HG02973 (cell line): ENCODE measurements around the gene AMER2.
A peak's percentile ranks its signal among the peaks of the same experiment; 100 is the strongest.

ENCODE experiments used
- ATAC-seq: cut with Tn5 transposase; IDR thresholded peaks from one replicate; pipeline ENCODE4 v1.9.1; 2021; ENCODE audit warnings: moderate library complexity; ENCODE audit not compliant: unreplicated experiment

The AMER2 gene

GRCh38 chr13:25153736-25154135, 18.4 kb downstream of the AMER2 start:
- no peak for ATAC-seq

GRCh38 chr13:25151626-25152195, 20.4 kb downstream of the AMER2 start:
- no peak for ATAC-seq

GRCh38 chr13:25149711-25150110, 22.4 kb downstream of the AMER2 start:
- no peak for ATAC-seq

- ATAC-seq, result no peak
Measured at GRCh38 chr13:25148402-25148771, 23.7 kb downstream of the AMER2 start.

GRCh38 chr13:25147638-25148401, 24.3 kb downstream of the AMER2 start:
- ATAC-seq, result peak; percentile 84

GRCh38 chr13:25143706-25144105, 28.4 kb downstream of the AMER2 start:
- no peak for ATAC-seq

GRCh38 chr13:25141042-25141441, 31.0 kb downstream of the AMER2 start:
- no peak for ATAC-seq

GRCh38 chr13:25137788-25138115, 34.3 kb downstream of the AMER2 start:
- ATAC-seq, result no peak

- no peak for ATAC-seq
Measured at GRCh38 chr13:25136880-25137787, 35.0 kb downstream of the AMER2 start.

- no peak for ATAC-seq
Measured at GRCh38 chr13:25135896-25136295, 36.2 kb downstream of the AMER2 start.

- no peak for ATAC-seq
Measured at GRCh38 chr13:25132751-25133390, 39.2 kb downstream of the AMER2 start.

- ATAC-seq, result no peak
Measured at GRCh38 chr13:25131881-25132420, 40.1 kb downstream of the AMER2 start.

- ATAC-seq, result no peak
Measured at GRCh38 chr13:25130944-25131343, 41.1 kb downstream of the AMER2 start.

- ATAC-seq, result no peak
Measured at GRCh38 chr13:25118378-25118905, 53.6 kb downstream of the AMER2 start.

GRCh38 chr13:25117312-25117711, 54.8 kb downstream of the AMER2 start:
- no peak for ATAC-seq

GRCh38 chr13:25116044-25116443, 56.0 kb downstream of the AMER2 start:
- no peak for ATAC-seq

GRCh38 chr13:25114220-25114619, 57.9 kb downstream of the AMER2 start:
- peak; percentile 59 for ATAC-seq

- ATAC-seq, result no peak
Measured at GRCh38 chr13:25112695-25113255, 59.3 kb downstream of the AMER2 start.
